BE2C (cell line): ENCODE measurements around the gene TBK1.

Experiments
- DNase-seq: peaks from one replicate; pipeline ENCODE4 v3.0.0-alpha.2; 2020
- H3K27me3 ChIP-seq: fragments of 250-450 bp; sonication (Bioruptor Pico); 2 replicates; pipeline ENCODE4 v1.5.1; 2020; ENCODE audit warnings: mild to moderate bottlenecking
- H3K36me3 ChIP-seq: fragments of 250-450 bp; sonication (Bioruptor Pico); 2 replicates; pipeline ENCODE4 v1.5.1; 2020; ENCODE audit warnings: mild to moderate bottlenecking
- H3K4me1 ChIP-seq: fragments of 250-450 bp; sonication (Bioruptor Pico); 2 replicates; pipeline ENCODE4 v1.5.1; 2020
- H3K4me3 ChIP-seq: 2 replicates; pipeline ENCODE4 v1.5.1; 2011; ENCODE audit warnings: low read depth, low read length
- H3K9me3 ChIP-seq: fragments of 250-450 bp; sonication (Bioruptor Pico); 2 replicates; pipeline ENCODE4 v1.5.1; 2020
- CTCF ChIP-seq: IDR thresholded peaks from 2 replicates; pipeline ENCODE4 v1.5.1; 2012; ENCODE audit warnings: mild to moderate bottlenecking, low read depth, low read length

Gene TBK1

GRCh38 chr12:64411427-64411826 lies 40.5 kb upstream of the TBK1 start:
- Histone ChIP-seq H3K27me3 (no peaks in the 10 kb centered on the region), H3K9me3 (no peaks in the 10 kb centered on the region), H3K36me3 (peaks cover 66% of the 10 kb centered on the region), H3K4me3 (no peak overlapping the region), H3K4me1 (no peaks in the 10 kb centered on the region)
- TF ChIP-seq CTCF: no peak
- no peak for DNase-seq

- Histone ChIP-seq H3K4me1 (no peaks in the 10 kb centered on the region), H3K4me3 (no peak overlapping the region), H3K9me3 (no peaks in the 10 kb centered on the region), H3K27me3 (no peaks in the 10 kb centered on the region), H3K36me3 (peaks cover 76% of the 10 kb centered on the region)
- DNase-seq: no peak
- TF ChIP-seq CTCF: no peak
These were observed 39.5 kb upstream of the TBK1 start for GRCh38 chr12:64412459-64412858.

DNA sequence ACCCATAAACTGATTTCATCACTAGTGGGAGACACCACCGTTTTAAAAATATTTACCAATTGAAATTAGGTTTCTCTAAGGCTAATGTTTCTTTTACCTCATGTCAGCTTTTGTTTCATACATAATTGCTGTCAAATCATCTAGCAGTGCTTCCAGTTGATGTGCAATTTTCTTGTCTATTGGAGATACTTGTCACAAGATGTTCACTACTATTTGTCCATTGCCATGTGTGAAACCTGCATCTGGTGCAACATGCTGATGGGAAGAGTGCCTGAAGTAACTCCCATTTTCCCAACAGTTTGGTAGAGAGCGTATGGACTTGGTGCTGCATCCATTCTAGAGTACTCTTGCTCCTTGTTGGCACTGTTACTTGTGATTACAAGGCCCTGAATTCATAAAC lies 38.0 kb upstream of the TBK1 start:
- no peak for DNase-seq
- peaks cover 91% of the 10 kb centered on the region for H3K36me3 ChIP-seq
- H3K4me3 ChIP-seq: no peak overlapping the region
- no peaks in the 10 kb centered on the region for H3K9me3 ChIP-seq
- H3K27me3 ChIP-seq: no peaks in the 10 kb centered on the region
- H3K4me1 ChIP-seq: no peaks in the 10 kb centered on the region
- TF ChIP-seq CTCF: no peak

DNA sequence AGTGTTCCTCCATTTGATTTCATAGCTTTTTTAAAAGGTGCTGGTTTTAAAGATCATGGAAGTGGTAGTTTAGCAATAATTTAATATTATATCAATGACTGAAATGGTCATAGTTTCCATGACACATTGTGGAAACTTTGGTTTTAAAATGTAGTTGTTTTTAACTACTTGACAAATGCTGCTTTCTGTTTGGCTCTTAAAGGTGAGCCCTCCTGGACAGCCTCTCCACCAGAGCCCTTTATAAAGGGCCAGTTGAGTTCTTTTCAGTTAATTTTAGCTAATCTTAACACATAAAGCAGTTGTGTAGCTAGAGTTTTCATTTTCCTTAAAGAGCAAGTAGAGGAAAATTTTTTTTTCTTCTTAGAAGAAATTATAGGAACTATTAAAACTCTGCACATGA lies 33.7 kb upstream of the TBK1 start:
- H3K36me3 ChIP-seq: peaks cover 97% of the 10 kb centered on the region
- no peaks in the 10 kb centered on the region for H3K9me3 ChIP-seq
- no peak for DNase-seq
- H3K4me1 ChIP-seq: no peaks in the 10 kb centered on the region
- H3K4me3 ChIP-seq: no peak overlapping the region
- H3K27me3 ChIP-seq: no peaks in the 10 kb centered on the region
- no peak for TF ChIP-seq CTCF

GRCh38 chr12:64419696-64420095 lies 32.2 kb upstream of the TBK1 start:
- no peak for TF ChIP-seq CTCF
- Histone ChIP-seq H3K36me3 (peaks cover 97% of the 10 kb centered on the region), H3K27me3 (no peaks in the 10 kb centered on the region), H3K4me1 (no peaks in the 10 kb centered on the region), H3K9me3 (no peaks in the 10 kb centered on the region), H3K4me3 (no peak overlapping the region)
- DNase-seq: no peak

DNA sequence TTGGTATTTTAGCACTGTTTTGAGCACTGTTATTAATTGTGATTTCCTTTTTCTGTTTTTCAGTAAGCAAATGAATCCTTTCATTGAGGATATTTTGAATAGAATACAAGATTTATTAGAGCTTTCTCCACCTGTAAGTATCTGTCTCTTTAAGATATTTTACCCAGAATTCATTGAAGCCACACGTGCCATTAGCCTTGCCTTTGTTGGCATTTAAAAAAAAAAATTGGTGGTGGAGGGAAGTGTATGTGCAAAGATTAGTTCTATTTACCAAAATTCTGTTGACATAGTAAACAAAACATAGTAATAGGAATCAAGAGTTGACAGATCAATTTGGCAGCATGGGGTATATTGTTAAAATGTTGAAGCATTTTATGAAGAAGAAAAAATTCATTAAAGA lies 23.9 kb upstream of the TBK1 start:
- H3K4me1 ChIP-seq: no peaks in the 10 kb centered on the region
- peaks cover 100% of the 10 kb centered on the region for H3K36me3 ChIP-seq
- no peak for DNase-seq
- no peak overlapping the region for H3K4me3 ChIP-seq
- H3K9me3 ChIP-seq: no peaks in the 10 kb centered on the region
- no peak for TF ChIP-seq CTCF
- no peaks in the 10 kb centered on the region for H3K27me3 ChIP-seq
